ENCODE results near the gene TKT. TPM values are rescaled to one million over a fixed set of nuclear protein-coding genes. Genes with fewer than 3 reads are reported as not detected.
A peak's percentile ranks its signal among the peaks of the same experiment; 100 is the strongest.
"Not testable (repeated sequence)": the region's sequence is repeated elsewhere in the genome, so short reads cannot be mapped to it uniquely, and the experiment has no call there.

TKT gene
- total and polyA plus RNA-seq, 8 donors = 84.9 to 385 (median 140) TPM

GRCh38 chr3:53269888-53270880 lies 14.4 kb upstream of the TKT start:
- Histone ChIP-seq H3K27me3 (no peaks in the 10 kb centered on the region), H3K27ac (peak overlapping the region; percentile 78 to 90 (median 88)), H3K4me3 (peak overlapping the region in 1 of 4 donors; percentile 3), H3K9me3 (no peaks in the 10 kb centered on the region), H3K36me3 (no peaks in the 10 kb centered on the region), H3K4me1 (peaks cover 19 to 36% (median 24%) of the 10 kb centered on the region in 4 donors)
- intact Hi-C loops (cut with DNase I; ENCODE audit: low total_unique reads) = no loop called here
- TF ChIP-seq CTCF (IDR thresholded peaks at IDR 0.05) (peak in 1 of 7 experiments; percentile 34), EP300 (IDR thresholded peaks at IDR 0.05) (peak; percentile 75), POLR2AphosphoS5 (IDR thresholded peaks at IDR 0.05) (peak; percentile 81 to 95 (median 84)), POLR2A (IDR thresholded peaks at IDR 0.05) (no peak)
- DNase-seq = peak; percentile 91 to 96
- WGBS, 5 donors = 19 to 33% (median 22%) methylated on average over 6 to 12 of the region's 12 CpGs

DNA sequence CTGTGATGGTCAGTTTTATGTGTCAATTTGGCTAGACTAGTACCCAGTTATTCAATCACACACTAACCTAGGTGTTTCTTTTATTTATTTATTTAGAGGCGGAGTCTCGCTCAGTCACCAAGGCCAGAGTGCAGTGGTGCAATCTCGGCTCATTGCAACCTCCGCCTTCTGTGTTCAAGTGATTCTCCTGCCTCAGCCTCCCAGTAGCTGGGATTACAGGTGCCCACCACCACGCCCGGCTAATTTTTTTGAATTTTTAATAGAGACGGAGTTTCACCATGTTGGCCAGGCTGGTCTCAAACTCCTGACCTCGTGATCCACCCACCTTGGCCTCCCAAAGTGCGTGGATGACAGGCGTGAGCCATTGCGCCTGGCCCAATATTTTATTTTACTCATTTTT lies 13.4 kb upstream of the TKT start:
- H3K27me3 ChIP-seq; H3K4me3 ChIP-seq; H3K36me3 ChIP-seq; H3K9me3 ChIP-seq; intact Hi-C loops (cut with DNase I; ENCODE audit: low total_unique reads); DNase-seq: not testable (repeated sequence)
- Histone ChIP-seq H3K27ac (peak overlapping the region in 4 of 5 donors; percentile 78 to 90 (median 88)), H3K4me1 (peaks cover 23 to 43% (median 34%) of the 10 kb centered on the region in 4 donors)
- WGBS, 5 donors = 89 to 97% (median 94%) methylated on average over 11 of the region's 11 CpGs

DNA sequence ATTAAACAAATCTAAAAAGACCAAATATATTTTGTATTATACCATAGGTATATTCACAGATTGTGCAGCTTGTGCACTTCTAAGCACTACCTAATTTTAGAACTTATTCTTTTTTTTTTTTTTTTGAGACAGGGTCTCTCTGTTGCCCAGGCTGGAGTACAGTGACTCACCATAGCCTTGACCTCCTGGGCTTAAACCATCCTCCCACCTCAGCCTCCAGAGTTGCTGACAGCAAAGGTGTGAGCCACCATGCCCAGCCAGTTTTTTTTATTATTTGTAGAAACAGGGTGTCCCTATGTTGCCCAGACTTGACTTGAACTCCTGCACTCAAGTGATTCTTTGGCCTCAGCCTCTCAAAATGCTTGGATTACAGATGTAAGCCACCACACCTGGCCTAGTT lies 11.9 kb upstream of the TKT start:
- intact Hi-C loops (cut with DNase I; ENCODE audit: low total_unique reads) = no loop called here
- Histone ChIP-seq H3K4me3 (no peak overlapping the region), H3K27ac (no peak overlapping the region), H3K36me3 (no peaks in the 10 kb centered on the region), H3K9me3 (no peaks in the 10 kb centered on the region), H3K27me3 (no peaks in the 10 kb centered on the region), H3K4me1 (peaks cover 27 to 43% (median 35%) of the 10 kb centered on the region in 4 donors)
- TF ChIP-seq POLR2A (IDR thresholded peaks at IDR 0.05) (no peak), POLR2AphosphoS5 (IDR thresholded peaks at IDR 0.05) (no peak), EP300 (IDR thresholded peaks at IDR 0.05) (no peak), CTCF (IDR thresholded peaks at IDR 0.05) (no peak)
- DNase-seq = no peak

GRCh38 chr3:53264718-53265117 lies 8.9 kb upstream of the TKT start:
- Histone ChIP-seq H3K4me1 (peaks cover 15 to 33% (median 21%) of the 10 kb centered on the region in 4 donors), H3K36me3 (no peaks in the 10 kb centered on the region), H3K9me3 (no peaks in the 10 kb centered on the region), H3K4me3 (no peak overlapping the region), H3K27ac (peak overlapping the region; percentile 35 to 67 (median 52)), H3K27me3 (no peaks in the 10 kb centered on the region)
- intact Hi-C loops (cut with DNase I; ENCODE audit: low total_unique reads) = no loop called here
- TF ChIP-seq POLR2AphosphoS5 (IDR thresholded peaks at IDR 0.05) = no peak
- TF ChIP-seq POLR2A (IDR thresholded peaks at IDR 0.05) = no peak
- no peak for TF ChIP-seq CTCF (IDR thresholded peaks at IDR 0.05)
- no peak for TF ChIP-seq EP300 (IDR thresholded peaks at IDR 0.05)
- 39 to 67% (median 51%) methylated on average over 3 of the region's 3 CpGs for WGBS, 5 donors
- DNase-seq = peak in 1 of 2 donors; percentile 78

All from stomach (tissue), 9 donors.